Hippocampal formation (tissue), 2 donors: ENCODE results near the gene FCRLA.
A peak's percentile ranks its signal among the peaks of the same experiment; 100 is the strongest.

Experiments
- DNase-seq, 2 donors: peaks; one replicate each; lab custom pipeline; 2025; lab: John Stamatoyannopoulos, UW

FCRLA gene

DNA sequence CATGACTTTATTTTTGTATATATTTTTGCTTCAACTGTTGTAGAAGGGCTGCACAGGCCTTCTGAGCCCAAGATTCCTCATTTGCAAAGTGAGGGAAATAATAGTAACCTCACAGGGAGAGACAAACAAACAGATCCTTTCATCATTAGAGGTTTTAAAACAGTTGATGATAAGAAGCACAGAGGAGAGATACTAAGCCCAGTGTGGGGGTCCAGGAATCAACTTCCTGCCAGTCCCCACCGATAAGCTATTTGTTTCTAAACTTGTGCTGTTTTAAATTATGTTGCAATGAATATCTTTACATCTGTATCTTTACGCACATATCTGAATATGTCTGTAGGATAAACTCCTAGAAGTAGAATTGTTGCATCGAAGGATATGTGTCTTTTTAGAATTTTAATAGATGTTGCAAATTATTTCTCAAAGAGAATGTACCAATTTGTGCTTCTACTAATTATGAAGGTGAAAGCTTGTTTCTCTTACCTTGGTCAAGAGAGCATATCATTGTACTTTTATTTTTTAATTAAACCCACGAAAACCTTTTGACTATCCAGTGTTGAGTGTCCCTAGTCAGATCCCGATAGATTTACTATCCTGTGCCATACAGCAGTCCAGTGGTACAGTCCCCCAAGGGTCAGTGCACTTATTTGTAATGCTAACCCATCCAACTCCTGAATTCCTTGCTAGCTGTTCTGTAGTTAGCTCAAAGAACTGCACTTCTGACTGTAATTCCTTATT lies 25.1 kb downstream of the FCRLA start:
- DNase-seq: no peak

DNA sequence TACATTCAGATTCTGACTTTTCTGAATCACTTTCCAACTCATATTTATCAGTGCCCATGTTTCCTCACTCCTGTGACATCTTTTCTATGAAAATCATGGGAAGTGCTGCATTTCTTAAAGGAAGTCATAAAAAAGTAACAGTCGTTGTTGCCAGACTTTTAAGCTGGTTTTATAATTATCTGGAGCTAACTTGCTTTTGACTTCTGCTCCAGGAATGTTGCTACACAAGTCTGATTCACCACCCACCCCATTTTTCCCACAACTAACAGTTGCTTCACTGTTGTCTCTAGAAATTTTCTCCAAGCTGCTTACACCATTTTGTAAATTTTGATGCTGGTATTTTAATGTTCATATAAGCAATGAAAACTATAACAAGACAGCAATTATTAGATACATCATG lies 26.5 kb downstream of the FCRLA start:
- DNase-seq: no peak

DNA sequence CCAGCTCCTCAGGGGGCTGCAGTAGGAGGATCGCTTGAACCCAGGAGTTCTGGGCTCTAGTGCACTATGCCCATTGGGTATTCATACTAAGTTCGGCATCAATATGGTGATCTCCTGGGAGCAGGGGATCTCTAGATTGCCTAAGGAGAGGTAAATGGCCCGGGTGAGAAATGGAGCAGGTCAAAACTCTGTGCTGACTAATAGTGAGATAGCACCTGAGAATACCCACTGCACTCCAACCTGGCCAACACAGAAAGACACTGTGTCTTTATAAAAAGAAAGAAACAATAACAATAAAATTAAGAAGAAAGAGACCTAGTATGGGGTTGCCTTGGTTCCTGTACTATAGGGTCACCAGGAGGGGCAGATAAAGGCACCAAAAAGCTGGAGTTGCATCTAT lies 28.8 kb downstream of the FCRLA start:
- no peak for DNase-seq

DNA sequence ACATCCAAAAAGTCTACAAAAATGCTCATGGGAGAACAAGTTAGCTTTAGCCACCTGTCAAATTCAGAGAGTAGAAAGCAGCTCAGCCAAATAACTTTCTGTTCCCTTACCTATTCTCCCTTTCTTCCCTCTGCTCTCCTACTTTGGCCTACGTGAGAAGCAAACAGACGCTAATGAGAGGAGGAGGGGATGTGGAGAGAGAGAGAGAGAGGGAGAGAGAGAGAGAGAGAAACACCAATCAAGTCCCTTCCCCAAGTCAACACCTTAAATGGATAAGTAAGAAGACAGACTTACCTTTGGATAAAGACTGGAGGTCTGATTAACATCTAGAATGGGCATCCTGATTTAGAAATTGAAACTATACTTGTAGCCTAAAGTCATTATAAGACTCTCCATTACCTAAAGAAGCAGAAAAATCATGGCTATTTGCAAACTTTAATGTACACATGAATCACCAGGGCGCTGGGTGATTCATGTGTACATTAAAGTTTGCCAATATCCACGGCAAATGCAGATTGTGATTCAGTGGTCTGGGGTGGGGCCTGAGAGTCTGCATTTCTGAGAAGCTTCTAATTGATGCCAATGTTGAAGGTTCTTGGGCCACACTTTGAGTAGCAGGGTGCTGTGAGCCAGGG lies 29.4 kb downstream of the FCRLA start:
- no peak for DNase-seq

DNA sequence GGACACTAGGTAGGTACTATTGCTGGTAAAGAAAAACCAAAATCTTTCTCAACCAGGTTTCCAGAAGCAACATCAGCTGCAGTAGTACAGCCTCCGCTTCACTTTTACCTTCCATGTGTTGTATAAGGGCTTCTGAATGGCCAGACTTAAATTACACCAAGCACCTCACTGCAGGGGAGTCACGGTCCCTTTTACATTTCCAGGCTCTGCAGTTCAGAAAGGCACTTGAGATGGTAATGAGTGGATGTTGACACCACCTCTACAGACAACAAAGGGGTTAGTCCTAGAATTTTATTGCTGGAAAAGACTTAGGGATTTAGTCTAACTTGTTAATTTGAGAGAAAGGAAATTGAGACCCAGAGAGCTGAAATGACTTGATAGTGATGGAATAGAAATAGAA lies 30.6 kb downstream of the FCRLA start:
- no peak for DNase-seq

DNA sequence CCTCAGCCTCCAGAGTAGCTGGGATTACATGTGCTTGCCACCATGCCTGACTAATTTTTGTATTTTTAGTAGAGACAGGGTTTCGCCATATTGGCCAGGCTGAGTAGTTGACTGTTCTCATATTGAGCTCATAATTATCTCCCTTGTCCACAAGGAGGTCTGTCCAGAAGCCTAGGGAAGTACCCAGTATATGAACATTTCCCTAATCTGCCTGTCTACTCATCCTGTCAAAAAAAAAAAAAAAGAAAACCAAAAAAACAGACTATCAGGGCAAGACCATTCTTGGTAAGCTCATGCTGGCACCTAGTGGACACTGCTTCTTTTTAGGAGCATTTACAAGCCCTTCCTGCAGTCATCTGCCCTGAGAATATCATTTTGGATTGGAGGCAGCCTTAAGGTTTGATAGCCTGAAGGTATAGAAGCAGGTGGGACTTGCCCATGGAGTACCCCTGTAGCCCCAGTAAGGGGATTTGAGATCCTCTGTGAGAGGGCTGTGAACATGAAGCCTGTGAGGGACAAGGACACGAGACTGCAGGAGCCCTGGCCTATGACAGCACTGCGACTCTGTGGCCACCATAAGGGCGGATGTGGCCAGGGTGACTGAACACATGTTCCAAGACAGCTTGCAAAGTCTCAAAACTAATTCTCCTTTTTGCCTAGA lies 31.7 kb downstream of the FCRLA start:
- DNase-seq: peak in 1 of 2 donors; percentile 23

DNA sequence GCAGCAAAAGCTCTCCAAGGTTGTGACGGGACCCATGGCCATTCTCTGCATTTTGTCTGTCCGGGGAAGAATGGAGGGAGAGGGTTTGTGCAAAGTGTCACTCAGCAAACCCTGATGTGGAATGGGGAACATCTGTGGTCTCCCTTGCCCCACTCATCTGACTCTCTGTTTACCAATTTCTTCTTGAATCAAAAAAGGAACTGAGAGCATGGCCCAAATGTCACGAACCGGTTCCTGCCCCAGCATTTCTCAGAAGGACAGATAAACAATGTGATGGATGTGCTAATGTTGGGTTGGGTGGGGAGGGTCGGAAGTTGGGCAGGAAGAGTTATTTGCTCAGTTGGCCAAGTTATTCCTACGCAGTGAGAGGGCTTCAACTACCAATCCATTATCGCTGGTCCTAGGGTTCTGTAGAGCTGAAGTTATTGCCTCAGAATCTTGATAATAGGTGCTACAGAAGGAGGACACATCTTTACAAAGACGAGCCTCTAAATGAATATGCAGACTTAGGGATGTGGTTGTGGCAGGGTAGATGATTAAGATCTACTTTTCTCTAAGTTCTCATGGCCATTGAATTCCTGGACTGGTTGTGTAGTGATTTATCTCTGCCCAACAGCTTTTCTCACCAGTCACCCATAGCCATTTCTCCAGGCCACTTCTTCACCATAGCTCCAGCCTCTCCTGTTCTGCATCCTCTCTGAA lies 33.0 kb downstream of the FCRLA start:
- DNase-seq: peak in 1 of 2 donors; percentile 22

DNA sequence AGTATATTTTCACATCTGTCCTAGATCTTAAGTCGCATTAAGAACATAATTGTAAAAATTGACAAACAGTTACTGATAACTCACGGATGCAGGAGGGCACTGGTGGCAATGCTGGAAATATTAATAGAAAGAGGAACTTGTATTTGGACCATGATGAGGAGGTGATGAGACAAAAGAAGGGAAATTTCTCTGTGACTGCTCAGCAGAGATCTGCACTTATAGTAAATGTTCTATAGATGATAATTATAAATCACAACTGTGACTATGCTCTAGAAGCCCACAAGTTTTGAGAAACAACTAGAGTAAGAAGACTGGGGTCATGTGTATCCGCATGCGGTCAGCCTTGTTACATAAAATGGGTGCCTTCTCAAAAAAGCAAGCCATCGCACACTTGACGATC lies 33.9 kb downstream of the FCRLA start:
- no peak for DNase-seq

DNA sequence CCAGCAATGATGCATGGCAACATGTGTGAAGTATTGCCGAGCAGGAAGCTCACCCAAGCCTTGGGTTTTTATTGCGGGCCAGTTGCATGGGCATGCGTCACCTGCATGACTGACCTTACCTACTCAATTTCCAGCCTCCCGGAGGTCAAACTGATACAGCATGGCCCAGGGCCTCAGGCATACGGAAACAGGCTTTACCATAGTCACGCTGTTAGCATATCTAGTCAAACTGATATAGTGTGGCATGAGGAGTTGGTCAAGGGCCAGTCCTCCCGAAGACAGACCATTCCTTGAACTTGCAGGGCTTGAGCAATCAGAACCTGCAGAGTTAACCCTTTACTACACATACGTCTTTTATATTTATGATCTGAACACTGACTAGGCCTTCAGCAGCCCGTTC lies 36.2 kb downstream of the FCRLA start:
- no peak for DNase-seq

DNA sequence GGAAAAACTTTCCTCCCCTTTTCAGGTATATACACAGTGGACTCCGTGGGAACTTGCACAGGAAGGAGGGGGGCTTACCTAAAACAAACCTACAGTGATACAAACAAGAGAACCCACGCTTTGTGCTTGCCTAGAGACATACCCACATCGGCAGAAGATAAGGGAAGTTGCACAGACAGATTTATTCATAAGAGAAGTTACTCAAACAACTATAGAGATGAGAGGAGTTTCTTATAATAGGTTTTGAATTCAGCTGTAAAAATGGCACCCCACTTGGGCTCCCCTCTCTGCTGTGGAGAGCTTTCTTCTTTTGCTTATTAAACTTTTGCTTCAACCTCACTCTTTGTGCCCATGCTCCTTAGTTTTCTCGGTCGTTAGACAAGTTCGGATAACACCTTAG lies 40.8 kb downstream of the FCRLA start:
- no peak for DNase-seq

DNA sequence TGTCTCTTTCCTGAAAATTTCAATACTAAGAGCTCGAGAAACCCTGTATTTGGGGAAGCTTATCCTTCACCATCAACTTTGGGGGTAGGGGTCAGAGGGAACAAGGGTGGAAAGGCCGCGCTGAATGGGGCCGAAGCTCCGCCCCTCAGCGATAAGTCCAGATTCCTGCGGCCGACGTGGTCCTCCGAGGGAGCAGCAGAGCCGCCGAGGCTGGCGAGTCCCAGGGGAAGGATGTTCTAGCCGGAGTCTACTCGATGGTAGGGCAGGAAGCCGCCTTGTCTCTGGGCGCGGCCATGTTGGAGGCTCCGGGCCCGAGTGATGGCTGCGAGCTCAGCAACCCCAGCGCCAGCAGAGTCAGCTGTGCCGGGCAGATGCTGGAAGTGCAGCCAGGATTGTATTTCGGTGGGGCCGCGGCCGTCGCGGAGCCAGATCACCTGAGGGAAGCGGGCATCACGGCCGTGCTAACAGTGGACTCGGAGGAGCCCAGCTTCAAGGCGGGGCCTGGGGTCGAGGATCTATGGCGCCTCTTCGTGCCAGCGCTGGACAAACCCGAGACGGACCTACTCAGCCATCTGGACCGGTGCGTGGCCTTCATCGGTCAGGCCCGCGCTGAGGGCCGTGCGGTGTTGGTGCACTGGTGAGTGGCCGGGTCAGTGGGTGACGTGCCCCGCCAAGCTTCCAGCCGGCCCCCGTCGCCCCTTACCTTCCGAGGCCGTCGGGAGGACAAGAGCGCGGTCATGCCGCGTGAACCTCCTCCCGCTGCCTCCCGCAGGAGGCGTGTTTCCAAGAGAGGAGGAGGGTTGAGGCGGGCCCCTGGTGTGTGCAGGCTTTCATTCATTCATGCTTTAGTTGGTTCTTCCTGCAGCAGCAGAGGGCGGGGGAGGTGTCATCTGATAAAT lies 42.7 kb downstream of the FCRLA start, which contains the start of gene DUSP12:
TSS of gene DUSP12 (plus strand) at position 278 of the 899 bp plus-strand sequence. CDS start at position 294, 16 bp downstream.
- peak; percentile 87 to 97 for DNase-seq

DNA sequence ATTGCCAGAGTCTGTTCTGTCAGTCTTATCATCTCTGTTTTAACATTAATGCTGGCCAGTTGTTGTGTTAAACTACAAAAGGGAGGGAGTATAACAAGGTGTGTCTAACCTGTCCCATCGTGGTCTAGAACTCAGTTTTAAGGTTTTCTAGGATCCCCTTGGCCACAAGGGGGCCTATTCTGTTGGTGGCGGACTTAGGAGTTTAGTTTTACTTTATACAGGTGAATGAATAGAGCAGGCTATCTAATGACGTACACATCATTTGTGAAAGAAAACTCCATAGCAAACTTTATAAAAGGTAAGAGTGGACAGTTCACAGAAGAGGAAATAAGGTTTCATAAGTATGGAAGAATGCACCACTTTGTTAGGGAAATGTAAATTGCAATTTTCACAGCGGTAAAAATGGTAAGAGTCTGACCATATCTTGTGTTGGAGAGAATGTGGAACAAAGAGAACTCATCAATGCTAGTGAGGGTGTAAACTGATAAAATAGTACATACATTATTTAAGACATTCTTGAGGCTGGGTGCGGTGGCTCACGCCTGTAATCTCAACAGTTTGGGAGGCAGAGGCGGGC lies 56.6 kb downstream of the FCRLA start:
- DNase-seq: no peak
